NOMO-1 (cell line): ENCODE results near the gene TNFRSF8.

ENCODE experiments used
- DNase-seq, 2 experiments: peaks; one replicate each; lab custom pipeline; 2025; ENCODE audit not compliant: unreplicated experiment in 2 of 2; lab: John Stamatoyannopoulos, UW

TNFRSF8 gene

GRCh38 chr1:12140016-12140415, 76.9 kb downstream of the TNFRSF8 start:
- DNase-seq: no peak

GRCh38 chr1:12140515-12141162, 77.5 kb downstream of the TNFRSF8 start:
- no peak for DNase-seq

DNA sequence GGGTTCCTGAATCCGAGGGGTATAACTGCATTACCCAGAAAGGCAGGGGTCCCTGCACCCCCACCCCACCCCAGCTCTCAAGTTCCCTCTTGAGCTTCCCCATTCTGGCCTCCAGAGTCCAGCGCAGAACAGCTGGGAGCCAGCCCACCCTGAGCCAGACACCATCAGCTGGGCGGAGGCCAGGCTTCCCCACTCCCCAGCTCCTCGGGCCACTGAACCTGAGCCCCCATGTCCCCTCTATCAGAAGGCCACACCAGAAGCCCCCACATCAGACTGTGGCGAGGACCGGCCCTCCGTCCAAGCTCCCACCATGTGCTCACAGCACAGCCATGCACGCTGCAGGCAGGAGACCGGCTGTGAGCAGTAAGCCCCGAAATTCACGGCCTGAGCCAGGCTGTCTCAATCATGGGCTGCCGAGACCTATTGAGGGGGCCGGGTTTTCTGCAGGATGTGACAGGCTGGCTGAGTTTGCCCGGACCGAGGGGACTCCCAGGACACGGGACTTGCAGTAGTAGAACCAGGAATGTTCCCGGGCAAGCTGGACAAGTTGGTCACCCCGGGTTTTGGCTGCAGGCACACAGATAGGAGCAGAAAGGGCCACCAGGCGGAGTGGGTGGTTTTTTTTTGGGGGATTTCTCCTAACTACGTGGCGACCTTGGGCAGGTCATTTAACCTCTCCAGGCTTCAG, 78.2 kb downstream of the TNFRSF8 start:
- no peak for DNase-seq

GRCh38 chr1:12142141-12142823, 79.2 kb downstream of the TNFRSF8 start:
- DNase-seq: no peak

DNA sequence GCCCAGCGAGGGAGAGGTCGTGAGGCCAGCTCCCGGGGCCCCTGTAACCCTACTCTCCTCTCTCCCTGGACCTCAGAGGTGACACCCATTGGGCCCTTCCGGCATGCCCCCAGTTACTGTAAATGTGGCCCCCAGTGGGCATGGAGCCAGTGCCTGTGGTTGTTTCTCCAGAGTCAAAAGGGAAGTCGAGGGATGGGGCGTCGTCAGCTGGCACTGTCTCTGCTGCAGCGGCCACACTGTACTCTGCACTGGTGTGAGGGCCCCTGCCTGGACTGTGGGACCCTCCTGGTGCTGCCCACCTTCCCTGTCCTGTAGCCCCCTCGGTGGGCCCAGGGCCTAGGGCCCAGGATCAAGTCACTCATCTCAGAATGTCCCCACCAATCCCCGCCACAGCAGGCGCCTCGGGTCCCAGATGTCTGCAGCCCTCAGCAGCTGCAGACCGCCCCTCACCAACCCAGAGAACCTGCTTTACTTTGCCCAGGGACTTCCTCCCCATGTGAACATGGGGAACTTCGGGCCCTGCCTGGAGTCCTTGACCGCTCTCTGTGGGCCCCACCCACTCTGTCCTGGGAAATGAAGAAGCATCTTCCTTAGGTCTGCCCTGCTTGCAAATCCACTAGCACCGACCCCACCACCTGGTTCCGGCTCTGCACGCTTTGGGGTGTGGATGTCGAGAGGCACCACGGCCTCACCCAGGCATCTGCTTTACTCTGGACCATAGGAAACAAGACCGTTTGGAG, 80.0 kb downstream of the TNFRSF8 start:
- peak; percentile 37 to 56 for DNase-seq

GRCh38 chr1:12143631-12144155, 80.6 kb downstream of the TNFRSF8 start:
- DNase-seq: peak; percentile 61 to 63

DNA sequence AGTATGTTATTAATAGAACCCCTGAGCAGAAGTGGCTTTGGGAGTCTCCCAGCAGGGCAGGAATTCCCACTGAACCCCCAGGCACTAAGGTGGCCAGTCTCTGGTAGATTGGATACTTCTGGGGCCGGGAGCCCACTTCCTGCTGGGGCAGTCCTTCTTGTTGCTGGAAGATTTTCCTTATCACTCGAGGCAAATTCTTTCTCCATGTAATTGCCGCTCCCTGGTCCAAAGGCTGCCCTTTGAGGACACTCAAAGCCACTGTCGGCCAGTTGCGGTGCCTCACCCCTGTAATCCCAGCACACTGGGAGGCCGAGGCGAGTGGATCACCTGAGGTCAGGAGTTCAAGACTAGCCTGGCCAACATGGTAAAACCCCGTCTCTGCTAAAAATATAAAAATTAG, 81.1 kb downstream of the TNFRSF8 start:
- no peak for DNase-seq

- no peak for DNase-seq
Measured at GRCh38 chr1:12144969-12145368, 81.9 kb downstream of the TNFRSF8 start.

GRCh38 chr1:12145616-12146342, 82.7 kb downstream of the TNFRSF8 start:
- DNase-seq: no peak

GRCh38 chr1:12146343-12147112, 83.4 kb downstream of the TNFRSF8 start:
- no peak for DNase-seq

DNA sequence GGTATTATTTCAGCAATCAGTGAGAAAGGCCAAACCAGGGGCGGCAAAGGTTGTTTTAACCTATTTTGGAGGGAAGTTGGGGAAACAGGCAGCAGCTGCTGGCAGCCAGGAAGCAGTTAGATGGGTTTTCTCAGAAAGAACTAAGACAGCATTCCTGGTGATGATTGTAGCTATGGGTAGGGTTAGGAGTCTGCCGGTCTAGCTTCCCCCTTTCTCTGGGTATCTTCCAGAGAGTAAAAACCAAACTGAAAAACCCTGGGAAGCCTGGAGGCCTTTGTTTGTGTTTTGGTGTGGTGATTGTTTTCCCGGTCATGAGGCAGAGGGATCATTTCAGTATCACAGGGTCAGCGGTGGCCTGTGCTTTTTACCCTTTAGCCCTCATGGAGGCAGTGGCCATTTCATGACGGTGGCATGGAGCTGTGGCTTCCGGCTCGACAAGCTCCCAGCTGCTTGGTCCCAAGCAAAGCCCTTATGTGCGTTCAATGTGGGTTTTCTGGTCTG, 84.1 kb downstream of the TNFRSF8 start:
- DNase-seq: no peak

- no peak for DNase-seq
Measured at GRCh38 chr1:12148160-12148957, 85.3 kb downstream of the TNFRSF8 start.

GRCh38 chr1:12148958-12149790, 86.1 kb downstream of the TNFRSF8 start:
- no peak for DNase-seq

DNA sequence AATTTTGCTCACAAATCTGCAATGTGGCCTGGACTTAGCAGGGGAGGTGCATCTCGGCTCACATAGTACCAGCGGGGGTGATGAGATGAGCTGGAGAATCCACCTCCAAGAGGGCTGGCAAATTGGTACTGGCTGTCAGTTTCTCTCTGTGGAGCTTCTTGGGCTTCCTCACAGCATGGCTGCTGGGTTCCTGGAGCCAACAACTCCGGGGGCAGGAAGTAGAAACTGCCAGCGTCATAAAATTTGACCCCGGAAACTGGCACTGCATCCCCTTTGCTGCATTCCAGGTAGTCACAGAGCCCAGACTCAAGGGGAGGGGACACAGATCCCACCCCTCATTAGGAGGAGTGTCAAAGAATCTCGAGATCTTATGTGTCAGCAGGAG, 86.7 kb downstream of the TNFRSF8 start:
- DNase-seq: no peak

DNA sequence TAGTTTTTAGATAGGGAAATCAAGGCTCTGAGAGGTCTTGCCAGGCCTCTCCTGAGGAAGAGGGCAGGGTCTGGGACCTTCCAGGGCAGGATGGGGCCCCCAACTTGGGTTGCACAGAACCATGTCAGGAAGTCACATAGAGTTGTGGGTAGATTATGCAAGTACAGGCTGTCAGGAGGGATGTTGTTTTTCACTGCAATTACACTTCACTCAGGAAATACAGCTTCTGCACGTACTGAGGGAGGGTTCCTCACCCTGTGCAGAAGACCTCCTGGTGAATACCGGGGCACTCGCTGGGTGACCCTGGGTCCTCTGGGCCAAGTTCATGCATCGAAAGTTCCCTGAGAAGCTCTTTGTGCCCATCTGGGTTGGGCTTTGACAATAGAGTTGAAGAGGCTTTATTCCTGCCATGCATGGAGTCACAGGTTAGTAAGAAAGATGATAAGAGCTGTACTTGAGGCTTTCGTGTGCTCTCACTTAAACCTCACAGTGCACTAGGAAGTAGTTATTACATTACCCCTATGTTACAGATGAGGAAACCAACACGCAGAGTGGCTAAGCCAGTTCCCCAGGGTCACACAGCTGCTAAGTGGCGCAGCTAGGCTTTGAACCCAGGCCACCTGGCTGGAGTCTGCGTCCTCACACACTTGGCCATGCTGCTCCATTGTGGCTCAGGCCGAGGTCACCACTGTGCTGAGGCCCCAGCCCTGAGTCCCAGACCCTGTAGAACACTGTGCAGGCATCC, 87.5 kb downstream of the TNFRSF8 start:
- DNase-seq: peak; percentile 70 to 77

GRCh38 chr1:12151465-12151864, 88.4 kb downstream of the TNFRSF8 start:
- no peak for DNase-seq
